Uterus (tissue), 4 donors: Measurements from ENCODE around the gene CDIPT. TPM values are rescaled to one million over a fixed set of nuclear protein-coding genes. Genes with fewer than 3 reads are reported as not detected.

Experiments
- DNase-seq, 2 donors: peaks; one replicate each; pipeline ENCODE4 v3.0.0-alpha.2; 2019 to 2020
- H3K27ac ChIP-seq, 2 donors: fragments of 200-600 bp; sonication (generic); 1 replicate in 1 of 2; 2 replicates in 1 of 2; pipeline ENCODE4 v1.5.1; 2016 to 2018
- H3K27me3 ChIP-seq, 2 donors: fragments of 200-600 bp; sonication (generic); one replicate each; pipeline ENCODE4 v1.5.1; 2018 to 2019; ENCODE audit warnings: control low read depth in 1 of 2
- H3K36me3 ChIP-seq, 2 donors: fragments of 200-600 bp; sonication (generic); one replicate each; pipeline ENCODE4 v1.5.1; 2019; ENCODE audit warnings: control low read depth in 1 of 2
- H3K4me1 ChIP-seq, 2 donors: fragments of 200-600 bp; sonication (generic); one replicate each; pipeline ENCODE4 v1.5.1; 2018 to 2019; ENCODE audit warnings: control low read depth in 1 of 2
- H3K4me3 ChIP-seq, 2 donors: fragments of 200-600 bp; sonication (generic); 1 replicate in 1 of 2; 2 replicates in 1 of 2; pipeline ENCODE4 v1.5.1; 2018 to 2019; ENCODE audit warnings: mild to moderate bottlenecking in 1 of 2
- H3K9me3 ChIP-seq, 2 donors: fragments of 200-600 bp; sonication (generic); one replicate each; pipeline ENCODE4 v1.5.1; 2019; ENCODE audit warnings: control low read depth in 1 of 2
- CTCF ChIP-seq, 4 experiments: fragments of 200-600 bp in 2 of 4; fragments of 450-650 bp in 2 of 4; sonication (generic) in 2 of 4; IDR thresholded peaks; one replicate each; pipeline ENCODE4 v1.5.1; 2016 to 2019; ENCODE audit warnings: antibody characterized with exemption in 4 of 4, mild to moderate bottlenecking in 2 of 4, moderate library complexity in 1 of 4
- POLR2A ChIP-seq, 2 donors: fragments of 450-650 bp; IDR thresholded peaks; one replicate each; pipeline ENCODE4 v1.6.1; 2016; ENCODE audit warnings: antibody characterized with exemption in 2 of 2, mild to moderate bottlenecking in 1 of 2, moderate library complexity in 1 of 2
- intact Hi-C: fragments of 100-400 bp; cut with DNase I; formaldehyde crosslinking; loops from one replicate; pipeline ENCODE4 v1.15.1; 2023; ENCODE audit warnings: low total_unique reads
- total RNA-seq, 4 donors: library from RNA; depleted of rRNA in 3 of 4; stranded (reverse); fragments of >200 nt in 3 of 4; gene quantifications; one replicate each; pipeline versions ENCODE4 v1.1.0 to v1.2.4, GENCODE V29; 2014 to 2023
- donor health status: DM: yes; HTN: yes; CAD: no.

CDIPT gene
- total RNA-seq, 4 donors from 2014 or later = 35.1 to 83.7 (median 59.1) TPM

GRCh38 chr16:29820730-29821642 lies 42.0 kb downstream of the CDIPT start:
- no peak for TF ChIP-seq CTCF (IDR thresholded peaks at IDR 0.05)
- peak; percentile 16 to 31 for TF ChIP-seq POLR2A (IDR thresholded peaks at IDR 0.05)
- Histone ChIP-seq H3K4me1 (peaks cover 7 to 18% of the 10 kb centered on the region in 2 donors), H3K4me3 (peak overlapping the region; percentile 50 to 68), H3K36me3 (no peaks in the 10 kb centered on the region), H3K27ac (peak overlapping the region; percentile 85 to 91), H3K27me3 (no peaks in the 10 kb centered on the region), H3K9me3 (no peaks in the 10 kb centered on the region)
- peak; percentile 63 to 69 for DNase-seq
- intact Hi-C loops = no loop called here

- intact Hi-C loops = no loop called here
- H3K27me3 ChIP-seq = no peaks in the 10 kb centered on the region
- peak within 1 kb of the TSS; percentile 50 to 68 for H3K4me3 ChIP-seq
- peaks cover 7 to 10% of the 10 kb centered on the region in 2 donors for H3K4me1 ChIP-seq
- H3K27ac ChIP-seq = peak within 1 kb of the TSS; percentile 85 to 91
- H3K9me3 ChIP-seq = no peaks in the 10 kb centered on the region
- no peaks in the 10 kb centered on the region for H3K36me3 ChIP-seq
- peak; percentile 61 to 73 for DNase-seq
- TF ChIP-seq POLR2A (IDR thresholded peaks at IDR 0.05) (peak; percentile 25), CTCF (IDR thresholded peaks at IDR 0.05) (no peak)
Observed at GRCh38 chr16:29820271-29820701, 42.7 kb downstream of the CDIPT start, which contains the start of gene MVP. Gene MVP, plus strand, starts transcription at chr16:29820462. Its CDS starts 10,088 bp downstream, at chr16:29830550.

- no peak overlapping the region for H3K4me3 ChIP-seq
- no peak for DNase-seq
- H3K27me3 ChIP-seq = no peaks in the 10 kb centered on the region
- intact Hi-C loops = no loop called here
- peak overlapping the region; percentile 85 to 91 for H3K27ac ChIP-seq
- H3K36me3 ChIP-seq = no peaks in the 10 kb centered on the region
- no peaks in the 10 kb centered on the region for H3K9me3 ChIP-seq
- TF ChIP-seq POLR2A (IDR thresholded peaks at IDR 0.05) (no peak), CTCF (IDR thresholded peaks at IDR 0.05) (no peak)
- peaks cover 4% of the 10 kb centered on the region in 2 donors for H3K4me1 ChIP-seq
Observed at GRCh38 chr16:29819506-29819905, 43.5 kb downstream of the CDIPT start.

GRCh38 chr16:29818082-29818481 lies 44.9 kb downstream of the CDIPT start:
- Histone ChIP-seq H3K4me3 (no peak overlapping the region), H3K27me3 (no peaks in the 10 kb centered on the region), H3K27ac (no peak overlapping the region), H3K36me3 (no peaks in the 10 kb centered on the region), H3K9me3 (no peaks in the 10 kb centered on the region), H3K4me1 (peaks cover 4 to 7% of the 10 kb centered on the region in 2 donors)
- intact Hi-C loops = no loop called here
- TF ChIP-seq POLR2A (IDR thresholded peaks at IDR 0.05) = no peak
- no peak for TF ChIP-seq CTCF (IDR thresholded peaks at IDR 0.05)
- DNase-seq = no peak
